GM19468 (cell line): ENCODE results near the gene KCNQ1.

Source experiments
- ATAC-seq: cut with Tn5 transposase; IDR thresholded peaks from one replicate; pipeline ENCODE4 v1.9.1; 2021; ENCODE audit warnings: mild to moderate bottlenecking, moderate library complexity, moderate number of reproducible peaks; ENCODE audit not compliant: unreplicated experiment; ENCODE audit errors: extremely low read depth

The KCNQ1 gene

DNA sequence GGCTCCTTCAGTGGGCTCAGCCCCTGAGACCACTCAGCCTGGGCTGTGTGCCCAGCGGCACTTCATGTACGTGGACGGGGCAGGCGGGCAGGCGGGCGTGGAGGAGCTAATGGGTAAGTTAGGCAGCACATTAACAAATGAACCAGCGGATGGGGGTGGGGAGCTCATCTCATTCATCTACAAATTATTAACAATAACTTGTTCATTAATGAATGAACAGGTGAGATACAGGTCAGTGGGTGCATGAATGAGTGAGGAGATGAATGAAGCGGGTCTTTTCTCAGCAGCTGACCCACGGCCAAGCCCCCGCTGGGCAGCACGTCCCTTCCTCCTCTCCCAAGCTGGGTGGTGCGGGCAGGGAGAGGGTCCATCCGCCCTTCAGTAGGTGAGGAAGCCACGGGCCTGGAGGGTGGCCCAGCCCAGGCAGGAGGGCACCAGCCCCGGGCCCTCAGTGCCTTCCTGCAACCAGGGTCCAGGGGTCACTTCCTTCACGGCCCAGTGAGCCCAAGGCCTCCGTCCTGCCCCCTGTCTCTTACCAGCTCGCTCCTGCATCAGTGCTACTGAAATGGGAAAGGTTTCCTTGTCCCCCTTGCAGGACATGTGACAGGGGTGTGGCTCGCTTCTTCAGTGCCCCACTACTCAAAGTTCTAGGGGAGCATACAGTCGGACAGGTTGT lies 315.5 kb downstream of the KCNQ1 start:
- no peak for ATAC-seq

- ATAC-seq: no peak
Measured at GRCh38 chr11:2761131-2762030, 316.6 kb downstream of the KCNQ1 start.

- ATAC-seq: no peak
Measured at GRCh38 chr11:2762031-2762380, 317.2 kb downstream of the KCNQ1 start.

- no peak for ATAC-seq
Measured at GRCh38 chr11:2762451-2762850, 317.6 kb downstream of the KCNQ1 start.

GRCh38 chr11:2763984-2764383 lies 319.2 kb downstream of the KCNQ1 start:
- ATAC-seq: no peak

- no peak for ATAC-seq
Measured at GRCh38 chr11:2765491-2765890, 320.7 kb downstream of the KCNQ1 start.

- ATAC-seq: no peak
Measured at GRCh38 chr11:2766166-2766565, 321.4 kb downstream of the KCNQ1 start.

DNA sequence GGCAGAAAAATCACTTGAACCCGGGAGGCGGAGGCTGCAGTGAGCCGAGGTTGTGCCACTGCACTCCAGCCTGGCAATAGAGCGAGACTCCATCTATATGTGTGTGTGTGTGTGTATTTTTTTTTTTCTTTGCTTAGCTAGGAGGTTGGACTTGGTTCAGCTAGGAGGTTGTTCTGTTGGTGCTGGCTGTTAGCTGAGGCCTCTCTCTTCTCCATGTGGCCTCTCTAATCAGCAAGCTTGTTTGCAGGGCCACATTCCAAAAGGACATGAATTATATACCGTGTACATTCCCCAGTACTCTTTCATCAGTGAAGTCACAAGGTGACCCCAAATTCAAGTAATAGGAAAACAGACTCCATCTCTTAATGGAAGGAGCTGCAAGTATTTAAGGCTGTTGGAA lies 322.3 kb downstream of the KCNQ1 start:
- no peak for ATAC-seq

DNA sequence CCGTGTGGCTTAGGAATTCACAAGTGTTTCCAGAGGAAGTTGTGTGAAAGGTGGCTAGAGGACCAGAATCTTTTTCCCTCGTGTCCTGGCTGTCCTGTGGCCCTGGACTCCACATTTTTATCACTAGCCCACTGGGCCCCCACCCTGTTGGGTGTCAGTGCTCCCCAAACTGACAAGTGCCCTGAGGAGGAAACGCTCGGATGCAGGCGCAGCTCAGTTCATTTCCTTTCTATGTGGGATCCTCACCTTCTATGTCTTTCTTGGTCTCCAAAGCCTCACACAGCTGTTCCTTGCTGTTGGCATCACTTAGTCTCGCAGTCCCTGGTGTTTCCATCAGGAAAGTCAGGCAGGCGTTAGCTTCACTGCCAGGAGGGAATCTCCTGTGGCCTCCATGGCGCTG lies 323.0 kb downstream of the KCNQ1 start:
- no peak for ATAC-seq

GRCh38 chr11:2768471-2769408 lies 323.9 kb downstream of the KCNQ1 start:
- ATAC-seq: no peak

- no peak for ATAC-seq
Measured at GRCh38 chr11:2769409-2770095, 324.7 kb downstream of the KCNQ1 start.

DNA sequence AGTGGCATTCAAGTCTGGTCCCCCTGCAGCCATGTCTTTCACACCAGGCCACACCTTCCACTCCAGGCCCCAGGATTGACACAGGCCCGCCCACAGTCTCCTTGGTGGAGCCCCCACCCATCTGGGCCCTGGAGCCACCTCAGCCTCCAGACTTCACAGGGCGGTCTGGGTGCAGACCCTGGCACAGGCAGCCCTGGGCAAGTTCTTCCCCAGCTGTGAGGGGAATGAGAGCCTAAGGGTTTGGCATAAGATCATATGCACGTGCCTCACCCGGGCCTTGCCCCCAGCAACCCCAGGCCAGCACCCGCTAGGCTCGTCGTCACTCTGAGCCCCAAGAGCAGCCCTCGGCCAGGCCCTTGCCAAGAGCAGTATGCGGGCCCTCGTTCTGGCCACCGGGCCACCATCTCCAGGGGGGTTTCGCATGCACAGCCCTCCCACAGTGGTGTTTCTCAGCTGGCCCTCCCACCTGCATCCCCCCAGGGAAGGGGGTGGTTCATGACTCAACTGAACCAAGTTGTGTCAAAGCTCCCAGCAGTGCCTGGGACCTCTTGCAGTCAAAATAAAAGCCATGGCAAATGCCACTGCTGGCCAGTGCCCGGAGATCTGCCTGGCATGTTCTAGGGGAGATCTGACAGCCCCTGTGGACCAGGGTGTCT lies 325.4 kb downstream of the KCNQ1 start:
- ATAC-seq: no peak

DNA sequence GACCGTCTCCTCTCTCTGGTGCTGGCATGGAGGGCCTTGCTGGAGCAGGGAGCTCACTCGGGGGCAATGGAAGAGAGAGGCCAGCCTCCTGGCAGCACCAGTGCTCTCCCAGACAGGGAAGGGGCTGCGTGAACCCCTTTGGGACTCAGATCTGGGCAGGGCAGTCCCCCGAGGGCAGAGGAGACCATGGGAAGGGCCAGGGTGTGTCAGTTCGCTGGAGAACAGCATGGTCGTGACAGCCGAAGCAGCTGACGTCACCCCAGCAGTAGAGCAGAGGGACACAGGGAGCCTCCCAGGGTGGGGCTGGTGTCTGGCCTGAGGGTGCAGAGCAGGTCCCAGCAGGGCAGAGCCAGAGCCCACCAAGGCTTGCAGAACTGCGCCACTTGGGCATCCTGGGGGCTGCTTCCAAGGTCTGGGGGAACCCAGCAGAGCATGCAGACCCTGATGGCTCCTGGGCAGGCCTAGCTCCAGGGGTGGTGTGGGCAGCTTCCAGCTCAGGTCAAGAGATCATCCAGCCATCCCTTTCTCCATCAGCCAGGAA lies 326.0 kb downstream of the KCNQ1 start:
- no peak for ATAC-seq

GRCh38 chr11:2771758-2772466 lies 327.1 kb downstream of the KCNQ1 start:
- ATAC-seq: no peak

- ATAC-seq: no peak
Measured at GRCh38 chr11:2772544-2773031, 327.8 kb downstream of the KCNQ1 start.

DNA sequence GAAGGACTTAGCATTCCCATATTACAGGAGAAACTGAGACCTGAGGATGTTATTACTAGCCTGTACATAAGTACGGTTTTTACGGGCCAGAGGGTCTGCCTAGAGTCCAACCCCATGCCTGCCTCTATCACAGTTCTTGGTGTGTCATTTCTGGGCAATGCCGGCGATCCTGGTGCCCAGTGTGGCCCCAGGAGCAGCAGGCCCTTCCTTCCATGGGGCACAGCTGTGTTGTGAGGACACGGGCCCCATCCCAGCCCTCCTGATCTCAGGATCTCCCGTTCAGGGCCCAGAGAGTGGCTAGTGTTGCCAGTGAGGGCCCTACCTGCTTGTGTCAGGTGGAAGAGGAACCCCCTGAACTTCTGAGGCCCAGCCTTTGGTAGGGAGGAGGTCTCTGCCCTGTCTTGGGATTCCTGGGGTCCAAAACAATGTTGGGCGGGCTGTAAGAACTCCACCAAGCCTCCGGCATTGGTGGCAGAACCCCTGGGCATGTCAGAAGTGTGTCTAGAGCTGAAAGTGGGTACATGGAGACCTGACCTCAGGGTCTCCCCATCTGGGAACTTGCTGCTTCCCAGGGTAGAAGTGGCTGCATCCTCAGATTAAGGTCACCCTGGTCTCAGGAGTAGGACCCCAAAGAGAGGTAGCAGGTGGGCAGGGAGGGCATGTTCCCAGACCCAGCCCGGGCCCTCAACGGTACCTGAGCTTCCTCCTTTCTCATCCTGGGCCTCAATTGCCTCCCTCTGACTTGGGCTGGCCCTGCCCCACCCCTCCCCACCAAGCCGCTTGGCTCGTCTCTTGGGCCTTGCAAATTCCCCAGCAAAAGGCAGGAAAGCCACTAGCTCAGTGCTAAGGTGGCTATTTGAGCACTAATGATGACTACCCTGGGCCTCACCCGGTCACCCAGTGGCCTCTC lies 329.6 kb downstream of the KCNQ1 start:
- no peak for ATAC-seq

GRCh38 chr11:2775083-2775625 lies 330.3 kb downstream of the KCNQ1 start:
- no peak for ATAC-seq
